ENCODE measurements around the gene TSC2.

- TF ChIP-seq TCF12 (IDR thresholded peaks at IDR 0.05; ENCODE audit: low read depth) (no peak), MAX (IDR thresholded peaks at IDR 0.05) (no peak), YY1 (IDR thresholded peaks at IDR 0.05; ENCODE audit: low read depth) (no peak)
These were observed 874 bp upstream of the TSC2 start for GRCh38 chr16:2046893-2047329.
